ENCODE results near the gene PAEP. TPM values are rescaled to one million over a fixed set of nuclear protein-coding genes. Genes with fewer than 3 reads are reported as not detected.

The PAEP gene
- polyA plus RNA-seq, 1 donor (not counting 4 experiments of a cell fraction or from before 2014, with no cell fraction given) = not detected

GRCh38 chr9:135584371-135584770 lies 22.8 kb downstream of the PAEP start:
- no peaks in the 10 kb centered on the region for H3K9me1 ChIP-seq (ENCODE audit: control insufficient read depth, extremely low read depth, insufficient read depth, low read length)
- TF ChIP-seq EZH2 (IDR thresholded peaks at IDR 0.05; ENCODE audit: low read length) (no peak), CTCF (optimal IDR thresholded peaks at IDR 0.05 in 1 of 3, IDR thresholded peaks at IDR 0.05 in 1 of 3, conservative IDR thresholded peaks at IDR 0.05 in 1 of 3; ENCODE audit: extremely low read depth in 1 of 3, insufficient read depth in 2 of 3, low read length in 3 of 3) (no peak)
- no peak overlapping the region for H3K4me2 ChIP-seq (ENCODE audit: control insufficient read depth, extremely low read depth, insufficient read depth, low read depth, low read length)
- H3K4me1 ChIP-seq (ENCODE audit: control insufficient read depth, extremely low read depth, insufficient read depth, low read length) = no peaks in the 10 kb centered on the region
- no peak overlapping the region for H3K27ac ChIP-seq (ENCODE audit: control insufficient read depth, insufficient read depth, low read length)
- dilution Hi-C loops (cut with MboI; ENCODE audit: extremely low pct_ligation_motif_present, low sequenced_read_pairs) = no loop called here
- H3K36me3 ChIP-seq (ENCODE audit: control insufficient read depth in 2 of 2, extremely low read depth in 1 of 2, insufficient read depth in 2 of 2, low read length in 2 of 2) = no peaks in the 10 kb centered on the region
- no peaks in the 10 kb centered on the region for H3K9me3 ChIP-seq (ENCODE audit: control insufficient read depth, low read depth, low read length)
- no peak overlapping the region for H3K4me3 ChIP-seq (ENCODE audit: control insufficient read depth in 2 of 3, extremely low read depth in 1 of 3, insufficient read depth in 2 of 3, low read depth in 1 of 3, low read length in 3 of 3)
- H3K27me3 ChIP-seq (ENCODE audit: control insufficient read depth, extremely low read depth, insufficient read depth, low read length) = no peaks in the 10 kb centered on the region
- H4K20me1 ChIP-seq (ENCODE audit: control insufficient read depth, extremely low read depth, insufficient read depth, low read length) = no peaks in the 10 kb centered on the region
- H3K79me2 ChIP-seq (ENCODE audit: control insufficient read depth, insufficient read depth, low read length) = no peaks in the 10 kb centered on the region
- FAIRE-seq (no peak), DNase-seq (ENCODE audit: low read depth, low spot score) (no peak)
- no peak overlapping the region for H3K9ac ChIP-seq (ENCODE audit: control insufficient read depth, extremely low read depth, insufficient read depth, low read length)
- H2AFZ ChIP-seq (ENCODE audit: control insufficient read depth, low read length) = no peak overlapping the region

GRCh38 chr9:135584934-135585333 lies 23.4 kb downstream of the PAEP start:
- Histone ChIP-seq H3K9me1 (ENCODE audit: control insufficient read depth, extremely low read depth, insufficient read depth, low read length) (no peaks in the 10 kb centered on the region), H3K9me3 (ENCODE audit: control insufficient read depth, low read depth, low read length) (no peaks in the 10 kb centered on the region), H3K4me3 (ENCODE audit: control insufficient read depth in 2 of 3, extremely low read depth in 1 of 3, insufficient read depth in 2 of 3, low read depth in 1 of 3, low read length in 3 of 3) (no peak overlapping the region), H3K79me2 (ENCODE audit: control insufficient read depth, insufficient read depth, low read length) (no peaks in the 10 kb centered on the region), H3K36me3 (ENCODE audit: control insufficient read depth in 2 of 2, extremely low read depth in 1 of 2, insufficient read depth in 2 of 2, low read length in 2 of 2) (no peaks in the 10 kb centered on the region), H2AFZ (ENCODE audit: control insufficient read depth, low read length) (no peak overlapping the region), H4K20me1 (ENCODE audit: control insufficient read depth, extremely low read depth, insufficient read depth, low read length) (no peaks in the 10 kb centered on the region), H3K27ac (ENCODE audit: control insufficient read depth, insufficient read depth, low read length) (no peak overlapping the region), H3K27me3 (ENCODE audit: control insufficient read depth, extremely low read depth, insufficient read depth, low read length) (no peaks in the 10 kb centered on the region), H3K4me1 (ENCODE audit: control insufficient read depth, extremely low read depth, insufficient read depth, low read length) (no peaks in the 10 kb centered on the region), H3K9ac (ENCODE audit: control insufficient read depth, extremely low read depth, insufficient read depth, low read length) (no peak overlapping the region), H3K4me2 (ENCODE audit: control insufficient read depth, extremely low read depth, insufficient read depth, low read depth, low read length) (no peak overlapping the region)
- TF ChIP-seq CTCF (optimal IDR thresholded peaks at IDR 0.05 in 1 of 3, IDR thresholded peaks at IDR 0.05 in 1 of 3, conservative IDR thresholded peaks at IDR 0.05 in 1 of 3; ENCODE audit: extremely low read depth in 1 of 3, insufficient read depth in 2 of 3, low read length in 3 of 3) (no peak), EZH2 (IDR thresholded peaks at IDR 0.05; ENCODE audit: low read length) (no peak)
- no peak for DNase-seq (ENCODE audit: low read depth, low spot score)
- dilution Hi-C loops (cut with MboI; ENCODE audit: extremely low pct_ligation_motif_present, low sequenced_read_pairs) = no loop called here
- no peak for FAIRE-seq
